Mesothelial cell of epicardium (in vitro differentiated cells): Measurements from ENCODE around the gene PTPRG. TPM values are rescaled to one million over a fixed set of nuclear protein-coding genes. Genes with fewer than 3 reads are reported as not detected.
"Not testable (repeated sequence)": the region's sequence is repeated elsewhere in the genome, so short reads cannot be mapped to it uniquely, and the experiment has no call there.

Experiments
- DNase-seq, 2 experiments: peaks; one replicate each; pipeline ENCODE4 v3.0.0; 2021; ENCODE audit warnings: low spot score in 2 of 2; ENCODE audit not compliant: unreplicated experiment in 2 of 2
- H3K27ac Mint-ChIP-seq: 2 replicates; pipeline ENCODE4 v1.8.0; 2021; ENCODE audit warnings: mixed read lengths
- H3K27me3 Mint-ChIP-seq: 2 replicates; pipeline ENCODE4 v1.8.0; 2021; ENCODE audit warnings: low read depth, mixed read lengths
- H3K36me3 Mint-ChIP-seq: 2 replicates; pipeline ENCODE4 v1.8.0; 2021; ENCODE audit warnings: mixed read lengths
- H3K4me1 Mint-ChIP-seq: 2 replicates; pipeline ENCODE4 v1.8.0; 2021; ENCODE audit warnings: mixed read lengths
- H3K4me3 Mint-ChIP-seq: 2 replicates; pipeline ENCODE4 v1.8.0; 2021; ENCODE audit warnings: mild to moderate bottlenecking, moderate library complexity, mixed read lengths
- H3K9me3 Mint-ChIP-seq: 2 replicates; pipeline ENCODE4 v1.8.0; 2021; ENCODE audit warnings: mixed read lengths
- total RNA-seq: library from RNA; stranded (reverse); gene quantifications from 3 replicates; pipeline ENCODE4 v1.2.1, GENCODE V29; 2021
- TF ChIP-seq, protein P1 (sequence below): fragments of 200-600 bp; sonication (generic); IDR thresholded peaks from one replicate; pipeline ENCODE4 v1.5.0; 2021; ENCODE audit warnings: antibody characterized with exemption; ENCODE audit not compliant: unreplicated experiment

PTPRG gene
- total RNA-seq, 1 donor from 2014 or later: 40.4 TPM

DNA sequence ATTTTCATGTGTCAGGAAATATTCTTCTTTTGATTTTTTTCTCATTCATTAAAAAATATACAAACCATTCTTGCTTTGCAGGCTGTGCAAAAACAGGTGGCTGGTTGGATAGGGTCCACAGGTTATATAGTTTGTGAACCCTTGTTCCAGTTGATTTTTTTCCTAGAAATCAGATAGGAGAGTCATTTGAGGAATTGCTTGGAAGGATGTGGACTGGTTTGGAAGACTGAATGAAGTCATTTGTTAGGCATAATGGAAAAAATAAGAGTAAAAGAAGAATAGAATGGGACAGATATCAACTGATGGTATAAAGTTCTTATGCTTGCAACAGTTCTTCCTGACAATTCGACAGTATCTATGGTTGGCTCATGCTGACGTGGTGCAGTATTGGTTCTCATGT lies 189.4 kb downstream of the PTPRG start:
- Mint-ChIP-seq H3K4me1 (peaks cover 21% of the 10 kb centered on the region), H3K27ac (no peak overlapping the region), H3K4me3 (no peak overlapping the region), H3K9me3 (no peaks in the 10 kb centered on the region), H3K27me3 (no peaks in the 10 kb centered on the region), H3K36me3 (no peaks in the 10 kb centered on the region)
- no peak for DNase-seq
- TF ChIP-seq, protein P1, sequence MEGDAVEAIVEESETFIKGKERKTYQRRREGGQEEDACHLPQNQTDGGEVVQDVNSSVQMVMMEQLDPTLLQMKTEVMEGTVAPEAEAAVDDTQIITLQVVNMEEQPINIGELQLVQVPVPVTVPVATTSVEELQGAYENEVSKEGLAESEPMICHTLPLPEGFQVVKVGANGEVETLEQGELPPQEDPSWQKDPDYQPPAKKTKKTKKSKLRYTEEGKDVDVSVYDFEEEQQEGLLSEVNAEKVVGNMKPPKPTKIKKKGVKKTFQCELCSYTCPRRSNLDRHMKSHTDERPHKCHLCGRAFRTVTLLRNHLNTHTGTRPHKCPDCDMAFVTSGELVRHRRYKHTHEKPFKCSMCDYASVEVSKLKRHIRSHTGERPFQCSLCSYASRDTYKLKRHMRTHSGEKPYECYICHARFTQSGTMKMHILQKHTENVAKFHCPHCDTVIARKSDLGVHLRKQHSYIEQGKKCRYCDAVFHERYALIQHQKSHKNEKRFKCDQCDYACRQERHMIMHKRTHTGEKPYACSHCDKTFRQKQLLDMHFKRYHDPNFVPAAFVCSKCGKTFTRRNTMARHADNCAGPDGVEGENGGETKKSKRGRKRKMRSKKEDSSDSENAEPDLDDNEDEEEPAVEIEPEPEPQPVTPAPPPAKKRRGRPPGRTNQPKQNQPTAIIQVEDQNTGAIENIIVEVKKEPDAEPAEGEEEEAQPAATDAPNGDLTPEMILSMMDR: no peak

GRCh38 chr3:61758839-61759238 lies 197.5 kb downstream of the PTPRG start:
- Mint-ChIP-seq H3K27ac (no peak overlapping the region), H3K36me3 (no peaks in the 10 kb centered on the region), H3K9me3 (no peaks in the 10 kb centered on the region), H3K4me1 (peaks cover 1% of the 10 kb centered on the region), H3K27me3 (no peaks in the 10 kb centered on the region), H3K4me3 (no peak overlapping the region)
- TF ChIP-seq, protein P1: no peak
- no peak for DNase-seq

GRCh38 chr3:61760783-61761182 lies 199.4 kb downstream of the PTPRG start:
- not testable (repeated sequence) for H3K27ac Mint-ChIP-seq, H3K27me3 Mint-ChIP-seq, H3K4me1 Mint-ChIP-seq, H3K4me3 Mint-ChIP-seq, DNase-seq, H3K9me3 Mint-ChIP-seq, H3K36me3 Mint-ChIP-seq

- H3K27ac Mint-ChIP-seq: no peak overlapping the region
- H3K4me3 Mint-ChIP-seq: no peak overlapping the region
- no peaks in the 10 kb centered on the region for H3K27me3 Mint-ChIP-seq
- H3K9me3 Mint-ChIP-seq: no peaks in the 10 kb centered on the region
- TF ChIP-seq, protein P1: no peak
- H3K4me1 Mint-ChIP-seq: peaks cover 1% of the 10 kb centered on the region
- no peak for DNase-seq
- H3K36me3 Mint-ChIP-seq: no peaks in the 10 kb centered on the region
These were observed 200.5 kb downstream of the PTPRG start for GRCh38 chr3:61761694-61762430.

- Mint-ChIP-seq H3K9me3 (no peaks in the 10 kb centered on the region), H3K4me3 (no peak overlapping the region), H3K27me3 (no peaks in the 10 kb centered on the region), H3K4me1 (peaks cover 7% of the 10 kb centered on the region), H3K36me3 (no peaks in the 10 kb centered on the region), H3K27ac (no peak overlapping the region)
- TF ChIP-seq, protein P1: no peak
- DNase-seq: no peak
These were observed 203.9 kb downstream of the PTPRG start for GRCh38 chr3:61765157-61765876.

GRCh38 chr3:61768284-61769037 lies 207.1 kb downstream of the PTPRG start:
- Mint-ChIP-seq H3K36me3 (no peaks in the 10 kb centered on the region), H3K27ac (no peak overlapping the region), H3K4me3 (no peak overlapping the region), H3K27me3 (no peaks in the 10 kb centered on the region), H3K4me1 (peaks cover 7% of the 10 kb centered on the region), H3K9me3 (no peaks in the 10 kb centered on the region)
- TF ChIP-seq, protein P1: no peak
- DNase-seq: no peak
